ENCODE measurements around the gene NBPF1.
A peak's percentile ranks its signal among the peaks of the same experiment; 100 is the strongest.
"Not testable (repeated sequence)": the region's sequence is repeated elsewhere in the genome, so short reads cannot be mapped to it uniquely, and the experiment has no call there.

The NBPF1 gene

DNA sequence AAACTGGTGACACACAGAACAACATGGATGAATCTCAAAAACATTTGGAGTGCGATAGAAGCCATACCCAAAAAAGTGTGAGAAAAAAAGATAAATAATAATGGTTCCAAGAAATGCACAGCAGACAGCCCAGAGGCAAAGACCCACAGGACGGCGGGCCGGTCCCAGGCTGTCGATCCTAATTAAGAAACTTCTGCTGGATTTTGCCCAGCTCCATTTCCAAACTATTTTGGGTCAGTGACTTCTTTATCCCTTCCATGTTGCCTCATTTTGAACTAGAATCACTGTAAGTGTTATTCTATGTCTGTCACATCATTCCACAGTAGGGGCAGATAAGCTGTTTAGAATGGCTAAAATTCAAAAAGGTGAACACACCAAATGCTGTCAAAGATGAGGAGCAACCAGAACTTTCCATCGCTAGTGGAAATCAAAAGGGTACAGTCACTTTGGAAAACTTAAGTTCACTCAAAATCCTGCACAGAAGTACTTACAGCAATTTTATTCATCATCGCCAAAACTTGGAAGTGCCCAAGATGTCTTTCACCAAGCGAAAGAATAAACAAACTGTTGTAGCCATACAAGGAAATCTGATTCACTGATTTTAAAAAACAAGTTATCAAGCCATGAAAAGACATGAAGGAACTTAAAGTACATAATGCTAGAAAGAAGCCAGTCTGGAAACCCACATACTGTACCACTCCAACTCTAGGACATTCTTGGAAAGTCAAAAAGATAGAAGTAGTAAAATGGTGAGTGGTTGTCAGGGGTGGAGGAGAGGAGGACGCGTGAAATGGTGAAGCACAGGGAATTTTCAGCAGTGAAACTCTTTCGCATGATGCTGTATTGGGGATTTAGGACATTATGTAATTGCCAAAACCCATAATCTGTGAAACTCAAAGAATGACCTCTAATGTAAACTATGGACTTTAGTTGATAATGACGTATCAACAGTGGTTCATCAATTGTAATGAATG is 7.5 kb downstream of the NBPF1 start:
- DNase-seq: no peak

DNA sequence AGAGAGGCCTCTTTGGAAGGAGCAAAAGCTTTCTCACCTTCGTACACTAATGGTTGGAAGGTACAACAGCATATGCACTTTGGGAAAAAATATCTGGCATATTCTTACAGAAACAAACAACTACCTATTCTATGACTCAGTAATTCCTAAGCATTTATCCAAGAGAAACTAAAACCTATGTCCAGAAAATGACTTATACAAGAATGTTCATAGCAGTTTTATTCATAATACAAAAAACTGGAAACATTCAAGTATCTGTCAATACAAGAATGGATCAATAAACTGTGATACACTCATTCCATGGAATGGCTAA is 8.2 kb downstream of the NBPF1 start:
- DNase-seq: no peak

DNA sequence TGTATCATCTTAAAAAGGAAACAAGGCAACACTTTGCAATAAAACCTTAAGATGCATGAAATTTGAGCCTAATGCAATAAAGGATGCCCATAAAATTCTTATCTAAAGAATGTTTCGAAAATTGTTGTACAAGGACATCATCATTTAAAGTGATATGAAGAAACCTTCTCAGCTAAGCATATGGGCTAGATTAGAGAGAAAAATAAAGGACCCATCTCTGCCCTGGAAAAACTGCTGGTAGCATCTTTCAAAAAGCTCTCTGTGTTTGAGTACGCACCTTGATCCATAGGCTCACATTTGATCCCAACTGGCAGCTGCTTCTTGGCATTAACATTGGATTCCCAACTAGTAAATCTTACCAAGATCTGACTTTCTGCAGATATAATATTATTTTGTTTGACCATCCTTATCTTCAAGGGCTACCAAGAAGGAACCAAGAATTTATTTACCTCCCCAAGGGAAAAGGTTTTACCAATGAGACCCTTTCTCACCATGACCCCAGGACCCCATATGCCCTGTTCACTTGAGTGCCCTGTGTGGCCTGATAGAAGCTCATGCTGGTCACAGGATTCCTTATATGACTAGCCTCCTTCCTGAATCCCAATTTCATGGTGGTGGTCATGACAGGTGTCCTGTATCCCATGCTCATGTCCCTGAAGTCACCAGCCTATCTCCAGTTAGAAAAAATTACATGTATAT is 8.7 kb downstream of the NBPF1 start:
- not testable (repeated sequence) for DNase-seq

DNA sequence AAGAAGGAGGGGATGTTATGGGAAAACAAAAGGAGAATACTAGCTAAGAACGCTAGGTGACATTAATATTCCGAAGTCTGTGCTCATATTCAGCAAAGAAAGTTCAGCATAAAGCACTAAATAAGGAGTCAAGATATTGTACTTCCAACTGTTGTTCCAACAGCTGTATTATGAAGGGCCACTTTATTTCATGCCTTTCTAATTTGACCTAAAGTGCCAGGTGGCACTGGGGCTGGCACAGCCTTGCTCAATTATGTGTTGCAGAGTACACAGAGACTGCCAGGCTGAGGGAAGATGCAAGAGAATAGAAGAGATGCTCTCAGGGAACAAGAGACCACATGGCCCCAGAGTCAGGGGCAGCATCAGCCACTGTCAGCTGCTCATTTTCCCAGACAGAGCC is 9.7 kb downstream of the NBPF1 start:
- DNase-seq: not testable (repeated sequence)

DNA sequence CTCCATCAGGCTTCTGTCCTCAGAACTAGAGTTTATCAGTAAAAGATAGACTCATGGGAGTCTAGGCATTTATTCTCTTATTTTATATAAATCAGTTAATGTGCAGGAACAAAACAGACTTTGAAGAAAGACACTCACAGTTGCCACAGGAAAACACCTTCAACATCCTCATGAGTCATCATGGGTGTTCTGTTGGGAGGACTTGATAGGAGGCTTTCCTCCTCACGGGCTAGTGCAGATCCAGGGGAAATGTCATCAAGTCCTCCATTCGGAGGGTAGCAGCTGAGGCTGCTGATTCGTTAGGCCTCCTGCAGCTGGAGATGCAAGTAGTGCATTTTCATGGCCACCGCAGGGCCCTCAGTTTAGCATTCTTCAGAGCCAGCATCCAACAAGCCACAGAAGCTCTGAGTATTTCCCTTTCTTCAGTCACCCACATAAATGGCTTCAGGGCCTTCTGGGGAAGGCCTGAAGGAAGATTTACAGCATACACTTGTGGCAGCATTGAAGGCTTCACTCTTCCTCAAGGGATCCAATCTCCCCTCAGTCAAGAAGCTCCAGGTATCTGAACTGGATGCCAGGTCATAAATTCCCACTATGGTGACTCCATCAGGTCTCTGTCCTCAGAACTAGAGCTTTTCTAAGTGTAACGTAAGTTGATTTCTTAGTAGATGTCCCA is 10.9 kb downstream of the NBPF1 start:
- not testable (repeated sequence) for DNase-seq

DNA sequence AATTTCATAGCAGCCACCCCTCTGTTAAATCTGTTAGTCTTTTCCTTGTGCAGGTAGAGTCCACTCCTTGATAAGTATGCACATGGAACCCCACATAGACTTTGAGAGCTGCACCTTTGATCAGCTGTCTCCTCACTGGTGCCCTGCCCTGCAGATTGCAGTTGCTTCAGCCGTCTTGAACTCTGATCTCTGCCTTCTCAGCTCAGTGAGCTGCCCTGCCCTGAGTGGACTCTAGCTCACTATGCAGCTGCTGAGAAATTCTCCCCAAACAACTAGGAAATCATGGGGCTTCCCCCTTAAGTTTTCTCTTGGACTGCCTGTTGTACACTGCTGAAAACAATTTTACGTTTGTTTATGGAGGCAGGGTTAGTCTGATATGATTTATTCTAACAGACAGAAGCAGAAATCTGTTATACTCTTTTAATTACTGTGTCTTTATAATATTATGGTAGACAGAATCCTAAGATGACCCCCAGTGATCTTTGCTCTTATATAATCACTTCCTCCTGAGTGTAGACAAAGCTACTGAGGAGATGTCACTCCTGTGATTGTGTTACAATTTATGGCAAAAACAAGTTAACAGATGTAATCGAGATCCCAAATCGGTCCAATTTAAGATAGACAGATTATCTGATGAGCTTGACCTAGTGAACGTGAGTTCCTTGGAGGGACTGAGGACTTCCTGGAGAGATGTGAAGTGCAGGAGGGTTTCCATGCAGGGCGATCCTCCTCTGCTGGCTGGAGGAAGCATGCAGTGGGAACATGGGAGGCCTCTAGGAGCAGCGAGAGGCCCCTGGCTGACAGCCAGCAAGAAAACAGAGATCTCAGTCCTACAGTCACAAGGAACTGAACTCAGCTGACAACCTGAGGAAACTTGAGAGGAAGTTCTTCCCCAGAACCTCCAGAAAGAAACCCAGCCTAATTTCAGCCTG is 12.2 kb downstream of the NBPF1 start:
- not testable (repeated sequence) for DNase-seq

DNA sequence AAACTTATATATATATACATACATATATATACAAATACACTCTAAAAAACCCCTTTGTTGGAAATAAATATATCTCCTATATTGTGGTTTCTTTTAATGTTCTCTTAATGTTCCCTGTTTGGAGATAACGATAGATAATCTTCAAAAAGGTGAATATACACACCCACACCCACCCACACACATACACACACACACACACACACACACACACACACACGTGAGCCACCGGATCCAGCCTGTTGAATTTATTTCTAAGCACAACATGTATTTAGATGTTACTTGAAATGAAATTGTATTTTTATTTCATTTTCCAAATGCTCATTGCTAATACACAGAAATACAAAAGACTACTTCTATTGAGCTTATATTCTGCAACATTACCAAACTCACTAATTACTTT is 14.0 kb downstream of the NBPF1 start:
- not testable (repeated sequence) for DNase-seq

DNA sequence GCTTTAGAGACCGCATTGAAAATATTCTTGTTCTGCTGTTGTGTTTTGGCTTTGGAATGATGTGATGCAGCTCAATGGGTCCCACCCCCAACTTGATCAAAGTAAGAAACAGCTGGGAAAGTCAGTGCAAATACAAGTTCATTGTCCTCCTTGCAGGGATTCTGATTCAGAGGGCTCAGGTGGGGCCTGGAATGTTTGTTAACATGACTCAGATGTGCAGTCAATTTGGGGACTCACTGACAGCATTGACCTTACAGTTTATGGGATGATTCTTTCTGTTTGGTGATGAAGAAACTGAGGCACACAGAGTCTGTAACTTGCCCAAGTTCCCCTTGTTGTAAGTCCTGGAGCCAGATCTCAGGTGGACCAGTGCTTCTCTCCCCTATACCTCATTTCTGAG is 18.1 kb downstream of the NBPF1 start:
- not testable (repeated sequence) for DNase-seq

DNA sequence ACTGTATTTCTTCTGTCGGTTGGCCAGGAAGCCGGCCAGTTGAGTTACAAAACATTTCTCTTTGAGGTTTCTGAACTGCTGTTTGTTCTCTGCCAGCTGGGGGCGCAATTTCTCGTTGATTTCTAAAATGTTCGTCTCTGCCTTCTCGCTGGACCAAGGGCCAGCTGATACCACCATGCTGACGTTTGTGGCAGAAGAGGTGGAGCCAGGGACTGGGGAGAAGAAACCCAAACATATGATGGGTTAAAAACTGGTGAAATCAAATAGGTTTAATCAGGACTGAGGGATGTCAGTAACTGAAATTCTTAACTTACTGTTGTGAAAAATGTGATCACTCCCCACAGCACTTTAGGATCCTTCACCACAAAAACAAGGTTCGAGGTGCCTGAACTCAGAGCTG is 21.5 kb downstream of the NBPF1 start:
- DNase-seq: not testable (repeated sequence)

DNA sequence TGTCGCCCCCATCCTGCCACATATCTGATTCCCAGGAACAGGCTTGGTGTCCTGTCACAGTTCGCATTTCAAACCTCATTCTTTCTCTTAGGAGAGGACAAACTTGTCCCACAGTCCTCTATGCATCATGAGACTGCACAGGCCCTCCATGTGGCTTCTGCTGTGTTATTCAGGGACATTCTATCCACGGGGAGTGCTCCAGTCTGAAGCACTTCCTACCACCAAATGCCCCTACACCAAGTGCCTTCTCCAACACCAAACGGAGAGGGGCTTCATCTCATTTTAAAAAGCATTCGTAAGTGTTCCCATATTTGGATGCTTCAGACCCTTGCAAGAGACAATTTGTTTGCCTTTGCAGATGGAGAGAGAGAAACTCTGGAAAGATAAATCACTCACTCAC is 25.3 kb downstream of the NBPF1 start:
- not testable (repeated sequence) for DNase-seq

DNA sequence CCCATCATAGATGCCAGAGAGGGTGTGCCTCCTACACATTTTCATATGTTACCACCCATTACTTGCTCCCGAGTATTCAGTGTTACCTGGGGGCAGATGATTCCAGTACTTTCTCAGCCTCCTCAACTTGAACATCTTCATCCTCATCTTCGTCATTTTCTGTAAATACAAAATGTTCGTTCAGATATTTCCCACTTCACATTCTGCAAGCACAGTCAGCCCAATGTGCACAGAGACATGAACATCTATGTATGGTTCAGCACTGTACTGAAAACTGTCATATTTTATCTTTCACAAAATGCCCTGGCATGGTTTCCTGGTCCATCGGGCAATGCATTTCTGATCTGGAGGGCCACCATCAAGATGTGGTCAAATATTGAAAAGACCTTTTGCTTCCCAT is 25.7 kb downstream of the NBPF1 start:
- DNase-seq: not testable (repeated sequence)

DNA sequence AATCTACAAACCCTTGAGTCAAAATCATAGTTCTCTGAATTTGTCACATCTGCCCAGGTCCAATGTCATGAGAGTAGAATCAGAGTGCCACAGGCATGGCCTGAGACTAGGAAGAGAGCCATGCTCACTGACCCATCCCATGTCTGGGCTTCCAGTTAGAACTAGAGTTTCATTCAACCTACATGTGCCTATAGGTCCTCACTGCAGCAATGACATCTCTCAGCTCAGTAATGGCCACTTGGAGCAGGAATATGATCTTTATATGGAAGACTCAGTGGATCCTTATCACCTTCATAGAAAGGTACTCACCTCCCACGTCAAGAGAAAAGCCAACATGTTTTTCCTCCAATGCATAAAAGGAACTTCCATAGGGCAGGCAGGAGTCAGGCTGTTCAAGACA is 48.0 kb downstream of the NBPF1 start:
- not testable (repeated sequence) for DNase-seq

DNA sequence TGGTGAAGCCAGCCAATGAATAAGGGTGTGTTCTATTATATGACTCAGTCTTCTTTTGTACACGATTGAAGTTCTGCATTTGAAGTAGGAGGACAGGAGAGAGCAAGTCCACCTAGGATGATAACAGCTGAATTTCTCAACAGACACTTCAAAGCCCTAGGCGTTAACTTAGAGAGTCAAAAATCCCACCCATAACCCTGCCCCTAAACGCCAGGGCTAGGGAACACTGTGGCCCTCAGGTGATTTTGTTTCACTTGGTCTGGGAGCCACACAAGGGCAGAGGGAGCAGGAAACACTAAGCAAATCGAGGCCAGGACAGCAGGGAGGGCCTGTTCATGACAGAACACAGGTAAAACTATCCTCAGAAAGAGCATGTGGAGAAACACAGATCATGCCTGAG is 52.3 kb downstream of the NBPF1 start:
- not testable (repeated sequence) for DNase-seq

DNA sequence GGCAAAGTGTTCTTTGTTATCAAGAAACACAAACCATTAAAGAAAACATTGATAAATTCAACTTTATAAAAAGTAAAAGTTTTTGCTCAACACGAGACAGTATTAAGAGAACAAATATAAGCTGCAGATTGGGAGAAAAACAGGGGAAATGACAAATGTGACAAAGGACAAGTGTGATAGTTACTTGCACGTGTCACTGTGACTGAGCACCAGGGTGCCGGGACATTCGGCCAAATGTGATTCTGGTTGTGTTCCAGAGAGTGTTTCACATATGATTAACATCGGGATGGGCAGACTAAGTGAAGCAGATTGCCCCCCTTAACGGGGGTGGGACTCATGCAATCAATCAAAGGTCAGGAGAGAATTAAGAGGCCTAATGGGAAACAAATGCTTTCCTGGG is 52.9 kb downstream of the NBPF1 start:
- not testable (repeated sequence) for DNase-seq

DNA sequence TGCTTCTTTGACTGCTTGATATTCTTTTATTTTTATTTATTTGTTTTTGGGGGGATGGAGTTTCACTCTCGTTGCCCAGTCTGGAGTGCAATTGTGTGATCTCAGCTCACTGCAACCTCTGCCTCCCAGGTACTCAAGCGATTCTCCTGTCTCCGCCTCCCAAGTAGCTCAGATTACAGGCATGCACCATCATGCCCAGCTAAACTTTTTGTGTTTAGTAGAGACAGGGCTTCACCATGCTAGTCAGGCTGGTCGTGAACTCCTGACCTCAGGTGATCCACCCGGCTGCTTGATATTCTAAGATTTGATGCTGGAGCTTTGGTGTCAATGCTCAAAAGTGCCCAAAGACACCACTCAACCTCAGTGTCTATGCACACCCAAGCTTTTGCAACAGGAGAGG is 53.7 kb downstream of the NBPF1 start:
- not testable (repeated sequence) for DNase-seq

DNA sequence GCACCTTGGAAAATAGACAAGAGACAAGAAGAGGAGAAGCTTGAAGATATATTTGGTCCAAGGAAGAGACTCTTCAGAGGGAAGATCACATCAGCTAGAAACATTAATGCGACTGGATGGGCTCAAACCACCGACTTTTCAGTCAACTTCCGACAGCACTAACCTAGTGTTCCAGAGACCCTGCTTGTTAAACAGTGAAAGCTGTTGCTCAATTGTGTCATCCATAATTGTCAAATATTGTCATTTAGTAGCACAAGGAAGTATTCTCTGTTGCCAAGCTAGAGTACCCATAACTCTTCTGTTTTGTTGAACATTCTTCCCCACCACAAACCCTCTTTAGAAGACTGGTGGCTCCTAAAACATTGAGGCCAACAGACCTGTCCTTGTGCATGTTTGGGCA is 56.3 kb downstream of the NBPF1 start:
- not testable (repeated sequence) for DNase-seq

DNA sequence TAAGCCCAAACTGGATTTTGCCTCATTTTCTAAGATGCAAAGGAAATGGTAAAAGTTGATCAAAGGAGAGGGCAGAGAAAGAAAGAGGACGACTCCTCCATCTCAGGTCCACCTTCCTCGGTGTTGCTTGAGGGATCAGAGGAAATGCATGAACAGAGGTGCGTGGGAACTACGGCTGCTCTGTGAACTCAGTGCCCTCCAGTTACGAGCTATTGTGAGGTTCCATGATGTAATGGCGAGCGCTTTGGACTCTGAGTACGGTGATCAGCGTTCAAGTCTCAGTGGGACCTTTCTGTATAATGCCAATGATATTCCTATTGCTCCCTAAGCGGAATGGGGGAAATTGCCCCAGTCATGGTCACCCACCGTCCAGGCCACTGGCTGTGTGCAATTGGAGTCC is 60.1 kb downstream of the NBPF1 start:
- not testable (repeated sequence) for DNase-seq

DNA sequence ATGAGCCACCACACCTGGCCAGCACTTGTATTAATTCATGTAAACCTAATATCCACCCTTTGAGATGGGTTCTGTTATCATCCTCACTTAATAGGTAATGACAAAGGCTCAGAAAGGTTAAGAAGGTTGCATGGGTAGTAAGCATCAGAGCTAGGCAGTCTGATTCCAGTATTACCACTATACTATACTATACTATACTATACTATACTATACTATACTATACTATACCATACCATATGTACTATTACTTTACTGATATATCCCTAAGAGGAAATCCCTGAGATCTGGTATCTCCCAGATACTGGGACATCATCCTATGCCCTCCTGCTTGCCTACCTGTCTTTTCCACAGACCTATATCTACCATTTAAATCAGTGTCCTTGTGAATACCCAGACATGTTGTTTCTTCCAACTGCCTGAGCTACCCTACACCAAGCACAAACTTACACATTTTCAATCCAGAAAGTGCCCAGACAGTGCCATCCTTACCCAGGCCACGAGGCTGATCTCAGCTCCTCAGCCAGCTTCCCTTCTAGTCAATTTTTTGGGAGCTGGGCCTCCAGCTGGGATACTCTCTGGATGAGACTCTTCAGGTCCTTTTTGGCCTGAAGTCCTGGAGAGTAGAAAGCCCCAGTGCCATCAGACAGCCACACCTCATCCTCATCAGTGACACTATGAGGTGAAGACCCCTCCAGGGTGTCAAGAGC is 63.0 kb downstream of the NBPF1 start:
- not testable (repeated sequence) for DNase-seq

DNA sequence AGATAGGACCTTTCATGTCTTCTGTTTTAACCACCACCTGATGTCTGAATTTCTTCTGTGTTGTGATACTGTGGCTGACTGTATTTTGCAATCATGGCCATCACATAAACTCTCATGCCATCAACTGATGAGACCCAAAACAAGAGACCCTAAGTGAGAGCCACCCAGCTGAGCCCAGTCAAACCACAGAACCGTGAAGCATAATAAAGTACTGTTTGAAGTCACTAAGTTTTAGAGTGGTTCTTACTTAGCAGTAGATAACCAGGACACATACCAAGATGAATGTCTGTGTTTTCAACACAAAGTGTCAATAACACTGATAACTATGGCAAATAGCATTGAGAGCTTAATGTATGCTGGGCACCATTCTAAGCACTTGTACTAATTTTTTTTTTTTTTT is 63.8 kb downstream of the NBPF1 start:
- DNase-seq: not testable (repeated sequence)

DNA sequence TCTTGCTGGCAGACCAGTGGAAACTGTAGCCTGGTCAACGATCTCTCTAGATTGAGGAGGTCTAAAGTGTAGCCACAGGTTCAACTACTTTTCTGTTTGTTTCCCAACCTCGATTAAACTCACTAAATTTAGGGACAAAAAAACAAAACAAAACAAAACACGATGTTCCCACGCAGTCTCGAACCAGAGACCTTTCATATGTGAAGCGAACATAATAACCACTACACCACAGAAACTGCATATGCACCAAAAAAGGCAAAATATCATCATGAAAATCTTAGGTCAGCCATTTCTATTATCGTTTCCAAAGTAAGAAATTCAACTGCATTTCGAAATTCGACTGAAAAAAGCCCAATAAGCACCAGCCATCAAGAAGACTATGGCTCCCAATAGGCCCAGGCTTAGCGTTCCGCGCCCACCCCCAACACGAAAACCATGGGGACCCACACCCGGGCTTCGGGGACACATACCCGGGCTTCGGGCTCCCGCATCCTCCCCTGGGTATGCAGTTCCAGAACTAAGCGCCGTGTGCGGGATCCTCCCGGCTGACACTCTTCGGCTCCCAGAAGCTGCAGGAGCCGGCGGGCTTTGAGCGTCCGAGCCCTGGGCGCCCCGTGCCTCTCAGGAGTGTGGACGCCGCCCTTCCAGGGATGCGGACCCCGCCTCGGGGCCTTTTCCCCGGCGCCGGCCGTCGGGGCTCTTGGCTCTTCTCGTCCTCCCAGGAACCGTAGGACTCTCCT is 65.7 kb downstream of the NBPF1 start:
- not testable (repeated sequence) for DNase-seq

DNA sequence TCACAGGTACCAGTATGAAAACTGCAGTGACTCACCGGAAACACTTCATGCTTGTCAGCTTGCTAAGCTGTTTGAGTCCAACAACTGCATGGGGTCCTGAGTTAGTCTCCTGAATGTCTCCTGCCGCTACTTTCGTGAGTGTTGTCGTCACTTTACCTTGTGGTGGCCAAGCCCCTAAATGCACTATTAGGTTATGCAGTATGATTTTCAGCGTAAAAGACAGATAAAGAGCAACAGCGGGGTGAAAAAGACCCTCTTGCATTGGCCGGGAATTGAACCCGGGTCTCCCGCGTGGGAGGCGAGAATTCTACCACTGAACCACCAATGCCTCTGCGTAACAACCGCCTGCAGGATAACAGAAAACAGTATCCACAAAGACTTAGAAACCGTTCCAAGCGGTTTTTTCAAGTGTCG is 67.7 kb downstream of the NBPF1 start:
- DNase-seq: peak; percentile 3
